GM18951 (cell line): ENCODE data around the gene TNP2.
"Not testable (repeated sequence)": the region's sequence is repeated elsewhere in the genome, so short reads cannot be mapped to it uniquely, and the experiment has no call there.

ENCODE experiments used
- POLR2A ChIP-seq: IDR thresholded peaks from 4 replicates; pipeline ENCODE4 v1.6.1; 2011; ENCODE audit warnings: mild to moderate bottlenecking; ENCODE audit not compliant: insufficient read length, insufficient read depth; ENCODE audit errors: extremely low read depth
- in situ Hi-C: fragments of 300-500 bp; cut with MboI; formaldehyde crosslinking; loops from one replicate; pipeline ENCODE4 v1.12.0; 2022; ENCODE audit warnings: low sequenced_read_pairs, mixed read lengths, inconsistent platforms; ENCODE audit not compliant: unreplicated experiment

The TNP2 gene

DNA sequence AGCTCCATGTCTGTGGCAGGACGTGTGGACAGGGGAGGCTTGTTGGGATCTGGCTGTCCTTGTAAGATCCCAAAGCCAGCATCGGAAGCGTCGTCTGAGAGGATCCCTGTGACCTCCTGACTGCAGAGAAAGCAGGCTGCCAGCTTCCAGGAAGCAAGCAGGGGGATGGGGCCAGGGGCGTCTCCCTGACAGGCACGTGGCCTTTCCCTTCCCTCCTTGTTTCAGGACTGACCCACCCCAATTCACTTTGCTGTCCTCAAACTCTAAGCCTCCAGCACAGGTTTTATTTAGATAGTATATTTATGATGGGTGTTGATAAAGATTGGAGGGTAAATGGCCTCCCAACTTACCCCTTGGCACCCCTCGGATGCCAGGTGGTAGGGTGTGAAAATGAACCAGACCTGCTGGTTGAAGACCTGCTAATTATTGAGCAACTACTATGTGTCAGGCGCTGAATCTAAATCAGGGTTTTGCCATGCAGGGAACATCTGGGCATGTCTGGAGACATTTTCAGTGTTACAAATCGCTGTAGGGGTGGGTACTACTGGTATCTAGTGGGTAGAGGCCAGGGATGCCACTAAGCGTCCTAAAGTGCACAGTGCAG, 37.7 kb downstream of the TNP2 start:
- TF ChIP-seq POLR2A, result no peak
- in situ Hi-C loops, result loop anchor here (25.0 kb wide), 1 partner anchor 269 kb away; no protein-coding TSS in a partner anchor

DNA sequence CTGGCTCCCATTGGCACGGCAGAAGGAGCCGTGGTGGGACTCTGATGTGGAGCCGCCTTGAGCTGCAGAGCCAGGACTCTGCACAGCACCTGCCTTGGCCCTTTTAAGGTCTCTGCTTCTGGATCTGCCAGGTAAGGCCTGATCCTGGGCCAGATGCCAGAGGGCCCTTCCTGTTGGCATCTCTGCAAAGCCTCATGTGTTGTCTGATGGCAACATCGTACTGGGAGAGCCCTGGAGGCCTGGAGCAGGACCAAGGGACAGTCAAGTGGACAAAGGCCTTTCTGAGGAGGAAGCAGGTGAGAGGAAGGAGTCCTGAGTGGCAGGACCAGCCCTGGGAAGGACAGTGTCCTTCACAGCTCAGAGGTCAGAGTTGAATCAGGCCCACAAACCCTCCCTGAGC, 39.2 kb downstream of the TNP2 start:
- no peak for TF ChIP-seq POLR2A
- in situ Hi-C loops, result loop anchor here (25.0 kb wide), 1 partner anchor 268 kb away; no protein-coding TSS in a partner anchor

DNA sequence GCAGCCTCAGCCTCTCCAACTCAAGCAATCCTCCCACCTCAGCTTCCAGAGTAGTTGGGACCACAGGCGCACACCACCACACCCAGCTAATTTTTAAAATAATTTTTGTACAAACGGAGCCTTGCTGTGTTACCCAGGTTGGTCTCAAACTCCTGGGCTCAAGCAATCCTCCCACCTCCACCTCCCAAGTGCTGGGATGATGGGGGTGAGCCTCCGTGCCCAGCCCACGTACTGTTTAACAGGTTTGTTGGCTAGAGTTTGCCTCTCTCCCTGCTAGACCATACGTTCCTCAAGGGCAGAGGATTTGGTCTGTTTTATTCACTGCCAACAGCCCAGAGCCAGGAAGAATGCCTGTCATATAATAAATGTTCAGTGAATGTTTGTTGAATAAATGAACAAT, 39.7 kb downstream of the TNP2 start:
- TF ChIP-seq POLR2A, result no peak
- in situ Hi-C loops, result loop anchor here (25.0 kb wide), 1 partner anchor 267 kb away; no protein-coding TSS in a partner anchor

DNA sequence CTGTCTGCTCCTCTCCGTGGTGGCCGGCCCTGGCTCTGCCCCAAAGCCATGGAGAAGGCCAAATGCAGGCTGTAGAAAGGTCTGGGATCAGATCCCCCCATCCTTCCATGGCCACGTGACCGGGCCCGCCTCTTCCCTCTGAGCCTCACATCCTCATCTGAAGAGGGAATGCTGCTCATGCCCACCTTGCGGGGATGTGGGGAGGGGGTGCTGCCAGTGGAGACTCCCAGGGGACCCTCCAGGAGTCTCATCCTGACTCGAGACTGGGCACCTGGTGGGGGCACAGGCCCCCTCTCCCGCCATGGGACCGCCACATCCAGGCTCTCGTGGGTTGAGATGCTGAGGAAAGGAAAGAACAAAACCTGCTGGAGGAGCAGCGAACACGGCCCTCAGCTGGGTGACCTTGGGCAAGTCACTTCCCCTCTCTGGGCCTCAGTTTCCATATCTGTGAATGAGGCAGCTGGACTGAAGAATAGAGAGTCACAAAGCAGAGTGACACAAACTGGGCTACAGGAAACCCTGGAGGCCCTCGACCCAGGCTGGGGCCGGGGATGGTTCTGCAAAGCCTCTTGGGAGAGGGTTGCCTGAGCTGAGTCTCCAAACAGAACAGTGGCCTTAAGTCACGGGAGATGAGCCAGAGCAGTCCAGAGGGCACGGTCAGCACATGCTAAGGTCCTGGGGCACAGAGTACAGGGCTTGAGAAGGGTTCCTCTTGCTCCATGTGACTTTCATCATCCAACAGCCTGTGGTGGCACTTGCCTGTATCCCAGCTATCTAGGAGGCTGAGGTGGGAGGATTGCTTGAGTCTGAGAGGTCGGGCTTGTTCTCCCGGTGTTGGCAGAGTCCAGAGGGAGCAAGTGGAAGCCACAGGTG, 43.2 kb downstream of the TNP2 start:
- in situ Hi-C loops, result loop anchor here (25.0 kb wide), 1 partner anchor 264 kb away; no protein-coding TSS in a partner anchor
- TF ChIP-seq POLR2A, result no peak

DNA sequence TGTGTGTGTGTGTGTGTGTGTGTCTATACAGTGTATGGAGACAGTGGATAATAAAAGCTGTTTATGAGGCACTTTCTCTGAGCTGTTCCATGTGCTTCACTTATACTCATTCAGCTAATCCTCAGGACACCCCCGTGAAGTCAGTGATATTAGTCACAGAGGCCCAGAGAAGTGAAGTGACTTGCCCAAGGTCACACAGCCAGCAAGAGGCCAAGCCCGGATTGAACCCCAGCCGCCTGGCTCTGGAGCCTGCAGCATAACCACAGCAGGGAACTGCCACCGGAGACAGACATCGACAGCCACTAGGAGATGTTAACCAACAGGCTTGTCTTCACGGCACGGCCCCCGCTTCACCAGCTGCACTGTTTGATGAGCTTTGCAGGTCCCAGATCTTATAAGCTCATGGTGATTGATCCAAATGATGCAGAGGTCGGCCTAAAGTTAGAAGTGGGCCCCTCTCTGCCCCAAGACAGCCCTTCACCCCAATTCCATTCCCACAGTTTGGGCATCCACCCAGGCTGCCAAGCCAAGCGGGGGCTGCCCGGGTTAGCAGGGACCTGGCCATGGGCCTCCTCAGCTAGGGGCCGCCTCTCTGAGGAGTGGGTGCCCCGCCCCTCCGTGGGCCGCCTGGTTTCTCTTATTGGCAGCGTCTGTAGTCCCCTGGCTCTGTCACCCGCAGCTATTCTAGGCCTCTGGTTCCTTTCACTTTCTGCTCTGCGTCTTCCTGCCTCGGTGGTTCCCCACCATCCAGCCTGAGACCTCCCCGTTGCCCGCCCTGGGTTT, 44.0 kb downstream of the TNP2 start:
- peak; percentile 42 for TF ChIP-seq POLR2A
- in situ Hi-C loops, result loop anchor here (25.0 kb wide), 1 partner anchor 263 kb away; no protein-coding TSS in a partner anchor

DNA sequence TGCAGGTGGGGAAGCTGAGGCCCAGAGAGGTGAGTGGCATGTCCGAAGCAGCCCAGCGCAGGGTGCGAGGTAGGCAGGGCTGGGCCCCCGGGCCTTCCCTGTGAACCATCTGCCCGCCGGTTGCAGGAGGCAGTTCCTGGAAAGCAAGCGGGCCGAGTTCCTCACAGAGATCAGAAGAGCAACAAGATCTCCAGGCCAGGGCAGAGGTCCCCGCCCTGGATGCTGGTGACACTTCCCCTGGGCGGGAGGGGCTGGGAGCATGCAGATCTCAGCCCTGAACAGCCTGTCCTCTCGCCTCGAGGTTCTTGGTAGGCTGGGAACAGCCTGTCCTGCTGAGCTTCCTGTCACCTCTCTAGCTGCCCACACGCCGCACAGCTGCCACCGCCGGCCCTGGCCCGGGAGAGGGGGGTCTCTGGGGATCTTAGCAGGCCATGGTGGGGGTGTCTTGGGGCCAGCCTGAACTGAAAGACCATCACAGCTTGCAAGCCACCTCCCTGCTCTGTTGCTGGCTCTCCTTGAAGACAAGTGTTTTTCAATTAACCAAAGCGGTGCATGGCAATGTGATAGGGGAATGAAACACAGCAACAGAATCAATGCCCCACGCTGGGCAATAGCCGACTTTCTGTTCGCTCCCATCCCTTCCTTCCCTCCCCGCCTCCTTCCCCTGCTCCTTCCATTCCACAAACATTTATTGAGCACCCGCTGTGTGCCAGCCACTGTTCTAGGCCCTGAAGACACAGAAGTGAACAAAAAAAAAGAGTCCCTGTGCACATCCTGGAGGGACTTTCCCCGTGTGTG, 44.8 kb downstream of the TNP2 start:
- in situ Hi-C loops, result no loop called here
- TF ChIP-seq POLR2A, result peak; percentile 38

DNA sequence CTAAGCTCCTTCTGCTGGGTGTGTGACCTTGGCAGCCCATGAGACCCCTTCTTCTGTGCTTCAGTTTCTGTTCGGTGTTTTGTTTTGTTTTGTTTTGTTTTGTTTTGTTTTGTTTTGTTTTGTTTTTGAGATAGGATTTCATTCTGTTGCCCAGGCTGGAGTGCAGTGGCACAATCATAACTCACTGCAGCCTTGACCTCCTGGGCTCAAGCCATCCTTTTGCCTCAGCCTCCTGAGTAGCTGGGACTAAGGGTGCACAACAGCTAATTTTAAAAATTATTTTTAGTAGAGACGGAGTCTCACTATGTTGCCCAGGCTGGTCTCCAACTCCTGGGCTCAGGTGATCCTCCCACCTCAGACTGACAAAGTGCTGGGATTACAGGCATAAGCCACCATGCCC, 48.6 kb downstream of the TNP2 start:
- in situ Hi-C loops, result not testable (repeated sequence)

DNA sequence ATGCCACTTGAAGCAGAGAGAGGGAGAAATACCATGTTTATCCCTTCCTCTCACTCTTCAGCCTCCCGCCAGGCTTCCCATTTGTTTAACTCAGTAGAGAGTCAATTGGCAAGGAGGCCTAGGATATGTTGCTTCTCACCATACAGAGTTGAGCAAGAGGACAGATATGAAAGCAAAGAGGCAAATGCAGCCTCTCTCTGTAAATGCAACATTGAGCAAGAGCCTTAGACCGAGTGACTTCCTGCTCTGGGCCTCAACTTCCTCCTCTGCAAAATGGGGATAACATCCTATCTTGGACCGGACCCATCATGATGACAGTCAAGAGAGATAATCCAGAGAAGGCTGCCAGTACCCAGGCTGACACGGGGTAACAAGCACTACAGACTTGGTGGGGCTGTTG, 49.9 kb downstream of the TNP2 start:
- in situ Hi-C loops, result no loop called here
- no peak for TF ChIP-seq POLR2A

DNA sequence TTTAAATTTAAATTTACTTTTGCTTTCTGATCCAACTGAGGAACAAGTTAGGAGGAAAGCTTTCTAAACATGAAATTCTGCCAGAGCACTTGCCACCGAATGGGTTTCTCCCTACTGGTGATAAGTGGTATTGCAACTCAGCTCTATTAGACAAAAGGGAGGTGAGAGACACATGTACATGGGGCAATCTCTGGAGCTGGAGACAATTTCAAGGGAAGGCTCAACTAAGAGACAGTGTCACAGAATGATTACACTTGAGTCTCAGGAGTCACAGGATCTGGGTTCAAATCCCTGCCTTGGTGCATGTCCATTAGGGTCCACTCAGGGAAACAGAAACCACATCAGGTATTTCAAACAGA, 50.5 kb downstream of the TNP2 start:
- no peak for TF ChIP-seq POLR2A
- in situ Hi-C loops, result no loop called here
